Glutamatergic neuron (in vitro differentiated cells): Measurements from ENCODE around the gene AGAP1. TPM values are rescaled to one million over a fixed set of nuclear protein-coding genes. Genes with fewer than 3 reads are reported as not detected.
A peak's percentile ranks its signal among the peaks of the same experiment; 100 is the strongest.

ENCODE experiments used
- DNase-seq: peaks from one replicate; pipeline ENCODE4 v3.0.0; 2022
- H3K27ac Mint-ChIP-seq: one replicate; pipeline ENCODE4 v1.8.0; 2020; ENCODE audit warnings: mild to moderate bottlenecking, mixed read lengths, inconsistent platforms; ENCODE audit not compliant: unreplicated experiment
- H3K27me3 Mint-ChIP-seq: one replicate; pipeline ENCODE4 v1.8.0; 2020; ENCODE audit warnings: mild to moderate bottlenecking, moderate library complexity, mixed read lengths, inconsistent platforms; ENCODE audit not compliant: unreplicated experiment
- H3K36me3 Mint-ChIP-seq: one replicate; pipeline ENCODE4 v1.8.0; 2020; ENCODE audit warnings: mild to moderate bottlenecking, mixed read lengths, inconsistent platforms; ENCODE audit not compliant: unreplicated experiment
- H3K4me1 Mint-ChIP-seq: one replicate; pipeline ENCODE4 v1.8.0; 2020; ENCODE audit warnings: mild to moderate bottlenecking, low read depth, mixed read lengths, inconsistent platforms; ENCODE audit not compliant: unreplicated experiment
- H3K4me3 Mint-ChIP-seq: one replicate; pipeline ENCODE4 v1.8.0; 2020; ENCODE audit warnings: mild to moderate bottlenecking, mixed read lengths, inconsistent platforms; ENCODE audit not compliant: unreplicated experiment
- H3K9me3 Mint-ChIP-seq: one replicate; pipeline ENCODE4 v1.8.0; 2020; ENCODE audit warnings: mild to moderate bottlenecking, moderate library complexity, mixed read lengths, inconsistent platforms; ENCODE audit not compliant: unreplicated experiment
- CTCF ChIP-seq: fragments of 200-600 bp; sonication (generic); IDR thresholded peaks from one replicate; pipeline ENCODE4 v1.5.0; 2021; ENCODE audit not compliant: partially characterized antibody, unreplicated experiment
- total RNA-seq: library from RNA; stranded (reverse); fragmentation: NEBNext Ultra II Directional; extraction: Animal tissue kit (Norgen Biotek cat#: 25700); gene quantifications from one replicate; pipeline ENCODE4 v1.2.1, GENCODE V29; 2021; ENCODE audit not compliant: unreplicated experiment

The AGAP1 gene
- total RNA-seq, 1 donor from 2014 or later, result 153 TPM

- Mint-ChIP-seq H3K36me3 (no peaks in the 10 kb centered on the region), H3K9me3 (peaks cover 2% of the 10 kb centered on the region), H3K27me3 (peaks cover 22% of the 10 kb centered on the region), H3K27ac (peak overlapping the region; percentile 46), H3K4me3 (peak overlapping the region; percentile 85), H3K4me1 (peaks cover 9% of the 10 kb centered on the region)
- no peak for TF ChIP-seq CTCF
- no peak for DNase-seq
These were observed 685.0 kb downstream of the AGAP1 start for GRCh38 chr2:236178890-236179235.

GRCh38 chr2:236179236-236180075 is 685.6 kb downstream of the AGAP1 start:
- Mint-ChIP-seq H3K27me3 (peaks cover 16% of the 10 kb centered on the region), H3K9me3 (no peaks in the 10 kb centered on the region), H3K4me3 (peak overlapping the region; percentile 85), H3K27ac (no peak overlapping the region), H3K36me3 (peaks cover 2% of the 10 kb centered on the region), H3K4me1 (peaks cover 7% of the 10 kb centered on the region)
- no peak for TF ChIP-seq CTCF
- no peak for DNase-seq

DNA sequence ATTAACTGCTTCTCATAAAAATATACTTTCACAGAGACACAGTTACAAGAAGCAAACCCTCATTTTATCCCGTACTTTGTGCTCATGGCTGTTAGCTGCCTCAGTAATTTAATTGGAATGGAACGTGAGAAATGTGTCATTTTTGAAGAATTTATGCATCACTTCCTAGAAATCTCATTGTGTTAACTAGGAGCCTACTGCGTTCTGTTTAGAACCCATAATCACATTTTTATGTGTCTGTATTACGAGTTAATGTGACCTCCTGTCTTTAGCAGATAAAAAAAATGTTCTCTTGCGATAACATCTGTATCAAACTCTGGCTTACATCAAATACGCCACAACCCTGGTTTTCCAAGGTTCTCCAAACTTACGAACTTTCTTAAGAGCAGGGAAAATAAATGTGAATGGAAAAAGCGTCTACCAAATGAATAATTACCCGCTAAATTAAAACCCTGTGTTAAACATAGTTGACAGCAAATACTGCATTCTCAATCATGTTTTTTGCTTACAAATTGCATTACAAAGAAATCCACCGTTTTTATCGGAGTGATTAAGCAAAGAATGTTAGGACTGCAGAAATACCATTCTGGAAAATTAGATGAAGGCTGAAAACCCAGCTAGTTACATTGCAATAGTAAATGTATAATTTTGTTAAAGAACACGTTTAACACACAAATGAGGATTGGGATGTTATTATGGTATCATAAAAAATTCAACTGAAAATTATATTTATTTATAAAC is 686.4 kb downstream of the AGAP1 start:
- no peak for TF ChIP-seq CTCF
- H3K4me1 Mint-ChIP-seq, result peaks cover 6% of the 10 kb centered on the region
- no peak for DNase-seq
- no peaks in the 10 kb centered on the region for H3K9me3 Mint-ChIP-seq
- no peak overlapping the region for H3K27ac Mint-ChIP-seq
- peak overlapping the region; percentile 63 for H3K4me3 Mint-ChIP-seq
- peaks cover 13% of the 10 kb centered on the region for H3K27me3 Mint-ChIP-seq
- H3K36me3 Mint-ChIP-seq, result peaks cover 5% of the 10 kb centered on the region

GRCh38 chr2:236180831-236181453 is 687.1 kb downstream of the AGAP1 start:
- Mint-ChIP-seq H3K27me3 (peaks cover 11% of the 10 kb centered on the region), H3K4me3 (no peak overlapping the region), H3K36me3 (peaks cover 5% of the 10 kb centered on the region), H3K27ac (no peak overlapping the region), H3K9me3 (no peaks in the 10 kb centered on the region), H3K4me1 (peaks cover 6% of the 10 kb centered on the region)
- TF ChIP-seq CTCF, result peak; percentile 88
- DNase-seq, result peak; percentile 77
